GM18868 (cell line): Measurements from ENCODE around the gene EBF3.

Experiments
- ATAC-seq: cut with Tn5 transposase; IDR thresholded peaks from one replicate; pipeline ENCODE4 v1.9.1; 2021; ENCODE audit warnings: mild to moderate bottlenecking, moderate library complexity; ENCODE audit not compliant: unreplicated experiment

Gene EBF3

GRCh38 chr10:129857242-129857960 lies 106.7 kb downstream of the EBF3 start:
- no peak for ATAC-seq

- no peak for ATAC-seq
Observed at GRCh38 chr10:129855836-129856563, 108.1 kb downstream of the EBF3 start.

- ATAC-seq: no peak
Observed at GRCh38 chr10:129854796-129855705, 109.0 kb downstream of the EBF3 start.

GRCh38 chr10:129854158-129854557 lies 109.9 kb downstream of the EBF3 start:
- no peak for ATAC-seq

GRCh38 chr10:129853562-129853903 lies 110.5 kb downstream of the EBF3 start:
- no peak for ATAC-seq

GRCh38 chr10:129852829-129853561 lies 111.1 kb downstream of the EBF3 start:
- ATAC-seq: no peak

- no peak for ATAC-seq
Observed at GRCh38 chr10:129851941-129852640, 112.0 kb downstream of the EBF3 start.

- ATAC-seq: no peak
Observed at GRCh38 chr10:129850790-129851189, 113.3 kb downstream of the EBF3 start.

GRCh38 chr10:129850316-129850715 lies 113.8 kb downstream of the EBF3 start:
- no peak for ATAC-seq

- no peak for ATAC-seq
Observed at GRCh38 chr10:129849853-129850252, 114.2 kb downstream of the EBF3 start.

GRCh38 chr10:129849452-129849750 lies 114.7 kb downstream of the EBF3 start:
- ATAC-seq: no peak

- no peak for ATAC-seq
Observed at GRCh38 chr10:129848696-129849451, 115.2 kb downstream of the EBF3 start.

GRCh38 chr10:129847741-129848483 lies 116.2 kb downstream of the EBF3 start:
- ATAC-seq: no peak

- no peak for ATAC-seq
Observed at GRCh38 chr10:129846991-129847391, 117.1 kb downstream of the EBF3 start.

GRCh38 chr10:129845111-129845753 lies 118.8 kb downstream of the EBF3 start:
- no peak for ATAC-seq

GRCh38 chr10:129844216-129844766 lies 119.8 kb downstream of the EBF3 start:
- ATAC-seq: no peak

- no peak for ATAC-seq
Observed at GRCh38 chr10:129843702-129844101, 120.4 kb downstream of the EBF3 start.

- ATAC-seq: no peak
Observed at GRCh38 chr10:129843131-129843541, 120.9 kb downstream of the EBF3 start.
